ENCODE data around the gene UMAD1. TPM values are rescaled to one million over a fixed set of nuclear protein-coding genes. Genes with fewer than 3 reads are reported as not detected.

Gene UMAD1
- total and polyA plus RNA-seq, 2 donors from 2014 or later, result 18.0 to 20.3 TPM

GRCh38 chr7:7706556-7707172 lies 66.1 kb downstream of the UMAD1 start:
- no peak for FAIRE-seq
- Histone ChIP-seq H3K36me3 (ENCODE audit: control insufficient read depth in 2 of 3, insufficient read depth in 3 of 3, low read length in 3 of 3) (no peaks in the 10 kb centered on the region), H3K4me3 (ENCODE audit: low read length in 3 of 3) (no peak overlapping the region), H3K4me1 (ENCODE audit: control insufficient read depth in 2 of 3, insufficient read depth in 2 of 3, low read depth in 1 of 3, low read length in 3 of 3) (no peaks in the 10 kb centered on the region), H3K9me3 (ENCODE audit: control insufficient read depth in 2 of 3, insufficient read depth in 1 of 3, low read length in 3 of 3) (no peaks in the 10 kb centered on the region), H3K27ac (ENCODE audit: low read depth in 2 of 2, low read length in 2 of 2) (no peak overlapping the region), H3K9ac (ENCODE audit: low read length in 3 of 3) (no peak overlapping the region), H3K27me3 (ENCODE audit: control insufficient read depth, insufficient read depth, low read length) (no peaks in the 10 kb centered on the region)
- intact Hi-C loops (cut with DNase I), result no loop called here
- TF ChIP-seq, protein P1, sequence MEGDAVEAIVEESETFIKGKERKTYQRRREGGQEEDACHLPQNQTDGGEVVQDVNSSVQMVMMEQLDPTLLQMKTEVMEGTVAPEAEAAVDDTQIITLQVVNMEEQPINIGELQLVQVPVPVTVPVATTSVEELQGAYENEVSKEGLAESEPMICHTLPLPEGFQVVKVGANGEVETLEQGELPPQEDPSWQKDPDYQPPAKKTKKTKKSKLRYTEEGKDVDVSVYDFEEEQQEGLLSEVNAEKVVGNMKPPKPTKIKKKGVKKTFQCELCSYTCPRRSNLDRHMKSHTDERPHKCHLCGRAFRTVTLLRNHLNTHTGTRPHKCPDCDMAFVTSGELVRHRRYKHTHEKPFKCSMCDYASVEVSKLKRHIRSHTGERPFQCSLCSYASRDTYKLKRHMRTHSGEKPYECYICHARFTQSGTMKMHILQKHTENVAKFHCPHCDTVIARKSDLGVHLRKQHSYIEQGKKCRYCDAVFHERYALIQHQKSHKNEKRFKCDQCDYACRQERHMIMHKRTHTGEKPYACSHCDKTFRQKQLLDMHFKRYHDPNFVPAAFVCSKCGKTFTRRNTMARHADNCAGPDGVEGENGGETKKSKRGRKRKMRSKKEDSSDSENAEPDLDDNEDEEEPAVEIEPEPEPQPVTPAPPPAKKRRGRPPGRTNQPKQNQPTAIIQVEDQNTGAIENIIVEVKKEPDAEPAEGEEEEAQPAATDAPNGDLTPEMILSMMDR (IDR thresholded peaks at IDR 0.05; ENCODE audit: borderline replicate concordance, extremely low read depth, insufficient read depth), result no peak
- DNase-seq, result no peak

GRCh38 chr7:7707246-7707645 lies 66.7 kb downstream of the UMAD1 start:
- FAIRE-seq, result no peak
- no peak overlapping the region for H3K27ac ChIP-seq (ENCODE audit: low read depth in 2 of 2, low read length in 2 of 2)
- no peak overlapping the region for H3K9ac ChIP-seq (ENCODE audit: low read length in 3 of 3)
- H3K4me3 ChIP-seq (ENCODE audit: low read length in 3 of 3), result no peak overlapping the region
- no peaks in the 10 kb centered on the region for H3K9me3 ChIP-seq (ENCODE audit: control insufficient read depth in 2 of 3, insufficient read depth in 1 of 3, low read length in 3 of 3)
- DNase-seq, result no peak
- intact Hi-C loops (cut with DNase I), result no loop called here
- no peaks in the 10 kb centered on the region for H3K36me3 ChIP-seq (ENCODE audit: control insufficient read depth in 2 of 3, insufficient read depth in 3 of 3, low read length in 3 of 3)
- TF ChIP-seq, protein P1 (IDR thresholded peaks at IDR 0.05; ENCODE audit: borderline replicate concordance, extremely low read depth, insufficient read depth), result no peak
- H3K4me1 ChIP-seq (ENCODE audit: control insufficient read depth in 2 of 3, insufficient read depth in 2 of 3, low read depth in 1 of 3, low read length in 3 of 3), result no peaks in the 10 kb centered on the region
- no peaks in the 10 kb centered on the region for H3K27me3 ChIP-seq (ENCODE audit: control insufficient read depth, insufficient read depth, low read length)

DNA sequence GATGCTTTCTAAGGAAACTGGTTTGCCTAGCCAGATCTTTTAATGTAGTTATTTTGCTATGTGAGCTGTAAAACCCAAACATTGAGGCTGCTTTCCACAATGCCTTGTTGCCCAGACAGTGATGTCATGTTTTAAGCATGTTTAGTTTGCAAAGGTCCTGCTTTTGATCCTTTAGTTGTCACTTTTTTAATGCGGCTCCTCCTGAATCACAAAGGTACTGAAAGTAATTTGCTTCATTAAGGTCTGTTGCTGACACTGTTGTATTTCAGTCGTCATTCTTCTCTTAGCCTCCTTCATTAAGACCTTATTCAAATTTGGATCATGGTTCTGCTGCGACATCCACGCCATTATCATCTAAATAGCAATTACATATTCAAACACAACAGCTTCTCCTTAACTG lies 67.3 kb downstream of the UMAD1 start:
- no peaks in the 10 kb centered on the region for H3K9me3 ChIP-seq (ENCODE audit: control insufficient read depth in 2 of 3, insufficient read depth in 1 of 3, low read length in 3 of 3)
- no peaks in the 10 kb centered on the region for H3K36me3 ChIP-seq (ENCODE audit: control insufficient read depth in 2 of 3, insufficient read depth in 3 of 3, low read length in 3 of 3)
- H3K27ac ChIP-seq (ENCODE audit: low read depth in 2 of 2, low read length in 2 of 2), result no peak overlapping the region
- no peaks in the 10 kb centered on the region for H3K27me3 ChIP-seq (ENCODE audit: control insufficient read depth, insufficient read depth, low read length)
- TF ChIP-seq, protein P1 (IDR thresholded peaks at IDR 0.05; ENCODE audit: borderline replicate concordance, extremely low read depth, insufficient read depth), result no peak
- H3K9ac ChIP-seq (ENCODE audit: low read length in 3 of 3), result no peak overlapping the region
- DNase-seq (peak in 2 of 5 donors; percentile 35 to 57), FAIRE-seq (no peak)
- H3K4me3 ChIP-seq (ENCODE audit: low read length in 3 of 3), result no peak overlapping the region
- no peaks in the 10 kb centered on the region for H3K4me1 ChIP-seq (ENCODE audit: control insufficient read depth in 2 of 3, insufficient read depth in 2 of 3, low read depth in 1 of 3, low read length in 3 of 3)
- intact Hi-C loops (cut with DNase I), result no loop called here

DNA sequence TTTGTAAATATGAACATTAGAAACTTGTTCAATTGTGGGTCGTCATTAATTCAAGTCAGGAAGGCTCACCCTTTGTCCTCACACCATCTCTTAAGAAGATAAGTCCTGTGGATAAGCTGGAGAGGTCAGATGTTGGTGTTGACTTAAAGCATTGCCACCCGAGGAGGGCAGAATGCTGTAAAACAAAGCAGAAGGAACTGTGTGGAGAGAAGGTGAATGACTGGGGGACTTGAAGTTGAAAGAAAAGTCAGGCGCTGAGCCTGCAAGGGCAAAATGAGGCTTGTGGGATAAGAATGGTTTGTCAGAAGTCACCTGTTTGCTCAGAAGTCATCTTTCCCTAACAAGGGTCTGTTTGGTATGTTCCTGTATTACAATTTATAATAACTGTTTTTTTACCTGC lies 68.7 kb downstream of the UMAD1 start:
- no peaks in the 10 kb centered on the region for H3K27me3 ChIP-seq (ENCODE audit: control insufficient read depth, insufficient read depth, low read length)
- H3K36me3 ChIP-seq (ENCODE audit: control insufficient read depth in 2 of 3, insufficient read depth in 3 of 3, low read length in 3 of 3), result no peaks in the 10 kb centered on the region
- no peak overlapping the region for H3K4me3 ChIP-seq (ENCODE audit: low read length in 3 of 3)
- H3K9ac ChIP-seq (ENCODE audit: low read length in 3 of 3), result no peak overlapping the region
- no peak overlapping the region for H3K27ac ChIP-seq (ENCODE audit: low read depth in 2 of 2, low read length in 2 of 2)
- intact Hi-C loops (cut with DNase I), result no loop called here
- H3K9me3 ChIP-seq (ENCODE audit: control insufficient read depth in 2 of 3, insufficient read depth in 1 of 3, low read length in 3 of 3), result no peaks in the 10 kb centered on the region
- FAIRE-seq, result no peak
- TF ChIP-seq, protein P1 (IDR thresholded peaks at IDR 0.05; ENCODE audit: borderline replicate concordance, extremely low read depth, insufficient read depth), result no peak
- no peak for DNase-seq
- H3K4me1 ChIP-seq (ENCODE audit: control insufficient read depth in 2 of 3, insufficient read depth in 2 of 3, low read depth in 1 of 3, low read length in 3 of 3), result no peaks in the 10 kb centered on the region
